ENCODE measurements around the gene RBM23. TPM values are rescaled to one million over a fixed set of nuclear protein-coding genes. Genes with fewer than 3 reads are reported as not detected.
"Not testable (repeated sequence)": the region's sequence is repeated elsewhere in the genome, so short reads cannot be mapped to it uniquely, and the experiment has no call there.

The RBM23 gene
- total RNA-seq, 2 donors from 2014 or later: 170 to 463 TPM

GRCh38 chr14:22856428-22856827 lies 62.5 kb downstream of the RBM23 start:
- no peaks in the 10 kb centered on the region for H3K9me3 ChIP-seq
- DNase-seq (ENCODE audit: low spot score): no peak
- intact Hi-C loops (cut with DNase I): loop anchor here (10.0 kb wide), 1 partner anchor 92 kb away; the partner anchor contains the start of gene OXA1L
- TF ChIP-seq, protein P1, sequence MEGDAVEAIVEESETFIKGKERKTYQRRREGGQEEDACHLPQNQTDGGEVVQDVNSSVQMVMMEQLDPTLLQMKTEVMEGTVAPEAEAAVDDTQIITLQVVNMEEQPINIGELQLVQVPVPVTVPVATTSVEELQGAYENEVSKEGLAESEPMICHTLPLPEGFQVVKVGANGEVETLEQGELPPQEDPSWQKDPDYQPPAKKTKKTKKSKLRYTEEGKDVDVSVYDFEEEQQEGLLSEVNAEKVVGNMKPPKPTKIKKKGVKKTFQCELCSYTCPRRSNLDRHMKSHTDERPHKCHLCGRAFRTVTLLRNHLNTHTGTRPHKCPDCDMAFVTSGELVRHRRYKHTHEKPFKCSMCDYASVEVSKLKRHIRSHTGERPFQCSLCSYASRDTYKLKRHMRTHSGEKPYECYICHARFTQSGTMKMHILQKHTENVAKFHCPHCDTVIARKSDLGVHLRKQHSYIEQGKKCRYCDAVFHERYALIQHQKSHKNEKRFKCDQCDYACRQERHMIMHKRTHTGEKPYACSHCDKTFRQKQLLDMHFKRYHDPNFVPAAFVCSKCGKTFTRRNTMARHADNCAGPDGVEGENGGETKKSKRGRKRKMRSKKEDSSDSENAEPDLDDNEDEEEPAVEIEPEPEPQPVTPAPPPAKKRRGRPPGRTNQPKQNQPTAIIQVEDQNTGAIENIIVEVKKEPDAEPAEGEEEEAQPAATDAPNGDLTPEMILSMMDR (IDR thresholded peaks at IDR 0.05): no peak
- TF ChIP-seq POLR2AphosphoS5 (IDR thresholded peaks at IDR 0.05): no peak
- TF ChIP-seq POLR2A (IDR thresholded peaks at IDR 0.05): no peak
- no peak overlapping the region for H3K4me3 ChIP-seq
- H3K36me3 ChIP-seq: no peaks in the 10 kb centered on the region
- WGBS: 96% methylated on average over 5 of the region's 5 CpGs
- H3K4me1 ChIP-seq (replicated peaks): no peaks in the 10 kb centered on the region
- H3K27me3 ChIP-seq (replicated peaks; ENCODE audit: insufficient read depth): no peaks in the 10 kb centered on the region
- no peak overlapping the region for H3K27ac ChIP-seq

DNA sequence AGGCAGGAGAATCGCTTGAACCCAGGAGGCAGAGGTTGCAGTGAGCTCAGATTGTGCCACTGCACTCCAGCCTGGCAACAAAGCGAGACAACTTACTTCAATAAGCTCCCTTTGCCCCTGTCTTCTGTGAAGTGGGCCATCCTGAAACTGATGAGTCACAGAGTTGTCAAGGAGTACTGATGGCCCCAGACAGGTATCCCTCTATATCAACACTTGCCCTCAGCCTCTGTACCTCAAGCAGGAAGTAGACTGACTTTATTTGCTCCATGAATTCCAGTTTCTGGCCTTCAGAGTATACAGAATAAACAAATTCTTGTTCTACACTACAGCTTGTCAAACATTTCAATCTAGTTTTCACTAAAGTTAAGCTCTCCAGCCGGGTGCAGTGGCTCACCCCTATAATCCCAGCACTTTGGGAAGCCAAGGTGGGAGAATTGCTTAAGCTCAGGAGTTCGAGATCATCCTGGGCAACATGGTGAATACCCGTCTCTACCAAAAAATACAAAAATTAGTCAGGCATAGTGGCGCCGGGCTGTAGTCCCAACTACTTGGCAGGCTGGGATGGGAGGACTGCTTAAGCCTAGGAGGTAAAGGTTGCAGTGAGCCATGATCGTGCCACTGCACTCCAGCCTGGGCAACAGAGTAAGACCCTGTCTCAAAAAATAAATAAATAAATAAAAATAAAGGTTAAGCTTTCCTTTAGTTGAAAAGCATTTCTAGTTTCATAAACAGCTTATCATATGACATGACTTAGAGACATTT lies 63.8 kb downstream of the RBM23 start:
- Histone ChIP-seq H3K9me3 (no peaks in the 10 kb centered on the region), H3K27me3 (replicated peaks; ENCODE audit: insufficient read depth) (no peaks in the 10 kb centered on the region), H3K4me1 (replicated peaks) (peaks cover 9% of the 10 kb centered on the region), H3K4me3 (no peak overlapping the region), H3K27ac (no peak overlapping the region), H3K36me3 (no peaks in the 10 kb centered on the region)
- TF ChIP-seq POLR2AphosphoS5 (IDR thresholded peaks at IDR 0.05): no peak
- TF ChIP-seq, protein P1 (IDR thresholded peaks at IDR 0.05): no peak
- WGBS: 90% methylated on average over 8 of the region's 8 CpGs
- intact Hi-C loops (cut with DNase I): loop anchor here (5.0 to 10.0 kb wide), 2 partner anchors 90 to 298 kb away; partner anchors contain the start of gene OXA1L
- no peak for DNase-seq (ENCODE audit: low spot score)

DNA sequence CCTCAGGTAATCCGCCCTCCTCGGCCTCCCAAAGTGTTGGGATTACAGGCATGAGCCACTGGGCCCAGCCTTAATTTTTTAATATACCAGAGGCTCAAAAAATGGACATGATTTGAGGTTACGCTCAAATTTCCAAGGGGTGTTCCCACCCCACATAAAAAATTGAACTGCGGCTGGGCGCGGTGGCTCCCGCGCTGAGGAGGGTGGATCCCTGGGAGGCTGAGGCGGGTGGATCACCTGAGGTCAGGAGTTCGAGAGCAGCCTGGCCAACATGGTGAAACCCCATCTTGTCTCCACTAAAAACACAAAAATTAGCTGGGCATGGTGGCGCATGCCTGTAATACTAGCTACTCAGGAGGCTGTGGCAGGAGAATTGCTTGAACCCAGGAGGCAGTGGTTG lies 64.7 kb downstream of the RBM23 start:
- not testable (repeated sequence) for H3K4me1 ChIP-seq (replicated peaks); H3K4me3 ChIP-seq; H3K27ac ChIP-seq; H3K9me3 ChIP-seq; H3K27me3 ChIP-seq (replicated peaks; ENCODE audit: insufficient read depth); H3K36me3 ChIP-seq; DNase-seq (ENCODE audit: low spot score)
- intact Hi-C loops (cut with DNase I): loop anchor here (5.0 to 10.0 kb wide), 2 partner anchors 89 to 297 kb away; partner anchors contain the start of gene OXA1L
- WGBS: 96% methylated on average over 11 of the region's 11 CpGs

- DNase-seq (ENCODE audit: low spot score): peak; percentile 82
- WGBS: 2% methylated on average over 17 of the region's 20 CpGs
- H3K27me3 ChIP-seq (replicated peaks; ENCODE audit: insufficient read depth): no peaks in the 10 kb centered on the region
- H3K4me3 ChIP-seq: peak overlapping the region; percentile 24 to 27
- H3K4me1 ChIP-seq (replicated peaks): peaks cover 9% of the 10 kb centered on the region
- TF ChIP-seq, protein P1 (IDR thresholded peaks at IDR 0.05): peak; percentile 93 to 97 (median 96)
- no peak for TF ChIP-seq POLR2A (IDR thresholded peaks at IDR 0.05)
- peak; percentile 51 for TF ChIP-seq POLR2AphosphoS5 (IDR thresholded peaks at IDR 0.05)
- no peaks in the 10 kb centered on the region for H3K9me3 ChIP-seq
- intact Hi-C loops (cut with DNase I): loop anchor here (1.0 to 10.0 kb wide), 4 partner anchors 17 to 296 kb away; partner anchors contain the start of genes MMP14 and OXA1L
- peak overlapping the region; percentile 66 to 74 for H3K27ac ChIP-seq
- H3K36me3 ChIP-seq: no peaks in the 10 kb centered on the region
Measured at GRCh38 chr14:22852940-22853767, 65.8 kb downstream of the RBM23 start.

GRCh38 chr14:22852599-22852939 lies 66.4 kb downstream of the RBM23 start:
- no peak for TF ChIP-seq POLR2A (IDR thresholded peaks at IDR 0.05)
- TF ChIP-seq POLR2AphosphoS5 (IDR thresholded peaks at IDR 0.05): no peak
- TF ChIP-seq, protein P1 (IDR thresholded peaks at IDR 0.05): no peak
- 86% methylated on average over 2 of the region's 2 CpGs for WGBS
- no peaks in the 10 kb centered on the region for H3K27me3 ChIP-seq (replicated peaks; ENCODE audit: insufficient read depth)
- H3K36me3 ChIP-seq: no peaks in the 10 kb centered on the region
- no peaks in the 10 kb centered on the region for H3K9me3 ChIP-seq
- H3K27ac ChIP-seq: no peak overlapping the region
- no peak for DNase-seq (ENCODE audit: low spot score)
- intact Hi-C loops (cut with DNase I): loop anchor here (2.0 to 10.0 kb wide), 3 partner anchors 30 to 295 kb away; partner anchors contain the start of gene OXA1L
- peaks cover 10% of the 10 kb centered on the region for H3K4me1 ChIP-seq (replicated peaks)
- no peak overlapping the region for H3K4me3 ChIP-seq

- not testable (repeated sequence) for H3K27ac ChIP-seq
- H3K4me1 ChIP-seq (replicated peaks): peaks cover 14% of the 10 kb centered on the region
- intact Hi-C loops (cut with DNase I): loop anchor here (2.0 to 10.0 kb wide), 3 partner anchors 29 to 295 kb away; partner anchors contain the start of gene OXA1L
Measured at GRCh38 chr14:22852178-22852577, 66.8 kb downstream of the RBM23 start.

More at GRCh38 chr14:22852178-22852577, 66.8 kb downstream of the RBM23 start:
- 78% methylated on average over 12 of the region's 12 CpGs for WGBS
- H3K27me3 ChIP-seq (replicated peaks; ENCODE audit: insufficient read depth); H3K9me3 ChIP-seq; DNase-seq (ENCODE audit: low spot score); H3K4me3 ChIP-seq; H3K36me3 ChIP-seq: not testable (repeated sequence)

All from prostate gland (tissue), 2 donors.